SJSA1 (cell line): Measurements from ENCODE around the gene WFIKKN2. TPM values are rescaled to one million over a fixed set of nuclear protein-coding genes. Genes with fewer than 3 reads are reported as not detected.
A peak's percentile ranks its signal among the peaks of the same experiment; 100 is the strongest.
"Not testable (repeated sequence)": the region's sequence is repeated elsewhere in the genome, so short reads cannot be mapped to it uniquely, and the experiment has no call there.

Experiments used
- DNase-seq, 2 experiments: peaks; one replicate each; pipeline ENCODE4 v3.0.0-alpha.2; 2015 to 2020; ENCODE audit warnings: low spot score in 2 of 2, low read depth in 1 of 2
- H3K27ac ChIP-seq: fragments of 250-450 bp; sonication (Bioruptor Pico); 2 replicates; pipeline ENCODE4 v1.5.1; 2020; ENCODE audit warnings: mild to moderate bottlenecking, moderate library complexity
- H3K27me3 ChIP-seq: fragments of 250-450 bp; sonication (Bioruptor Pico); replicated peaks from 2 replicates; pipeline ENCODE4 v1.5.1; 2020; ENCODE audit warnings: mild to moderate bottlenecking, moderate library complexity
- H3K36me3 ChIP-seq: fragments of 250-450 bp; sonication (Bioruptor Pico); 2 replicates; pipeline ENCODE4 v1.5.1; 2020; ENCODE audit warnings: mild to moderate bottlenecking
- H3K4me1 ChIP-seq: fragments of 250-450 bp; sonication (Bioruptor Pico); replicated peaks from 2 replicates; pipeline ENCODE4 v1.6.1; 2021; ENCODE audit warnings: mild to moderate bottlenecking
- H3K4me3 ChIP-seq: fragments of 250-450 bp; sonication (Bioruptor Pico); 2 replicates; pipeline ENCODE4 v1.5.1; 2020; ENCODE audit warnings: mild to moderate bottlenecking
- H3K9me3 ChIP-seq: fragments of 250-450 bp; sonication (Bioruptor Pico); replicated peaks from 2 replicates; pipeline ENCODE4 v1.5.1; 2020; ENCODE audit warnings: mild to moderate bottlenecking
- total RNA-seq: library from RNA; depleted of rRNA; stranded (reverse); fragments of >200 nt; shearing (Covaris generic); gene quantifications from 2 replicates; pipeline ENCODE4 v1.2.3, GENCODE V29; 2014

The WFIKKN2 gene
- total RNA-seq, 1 experiment from 2014 or later: not detected

DNA sequence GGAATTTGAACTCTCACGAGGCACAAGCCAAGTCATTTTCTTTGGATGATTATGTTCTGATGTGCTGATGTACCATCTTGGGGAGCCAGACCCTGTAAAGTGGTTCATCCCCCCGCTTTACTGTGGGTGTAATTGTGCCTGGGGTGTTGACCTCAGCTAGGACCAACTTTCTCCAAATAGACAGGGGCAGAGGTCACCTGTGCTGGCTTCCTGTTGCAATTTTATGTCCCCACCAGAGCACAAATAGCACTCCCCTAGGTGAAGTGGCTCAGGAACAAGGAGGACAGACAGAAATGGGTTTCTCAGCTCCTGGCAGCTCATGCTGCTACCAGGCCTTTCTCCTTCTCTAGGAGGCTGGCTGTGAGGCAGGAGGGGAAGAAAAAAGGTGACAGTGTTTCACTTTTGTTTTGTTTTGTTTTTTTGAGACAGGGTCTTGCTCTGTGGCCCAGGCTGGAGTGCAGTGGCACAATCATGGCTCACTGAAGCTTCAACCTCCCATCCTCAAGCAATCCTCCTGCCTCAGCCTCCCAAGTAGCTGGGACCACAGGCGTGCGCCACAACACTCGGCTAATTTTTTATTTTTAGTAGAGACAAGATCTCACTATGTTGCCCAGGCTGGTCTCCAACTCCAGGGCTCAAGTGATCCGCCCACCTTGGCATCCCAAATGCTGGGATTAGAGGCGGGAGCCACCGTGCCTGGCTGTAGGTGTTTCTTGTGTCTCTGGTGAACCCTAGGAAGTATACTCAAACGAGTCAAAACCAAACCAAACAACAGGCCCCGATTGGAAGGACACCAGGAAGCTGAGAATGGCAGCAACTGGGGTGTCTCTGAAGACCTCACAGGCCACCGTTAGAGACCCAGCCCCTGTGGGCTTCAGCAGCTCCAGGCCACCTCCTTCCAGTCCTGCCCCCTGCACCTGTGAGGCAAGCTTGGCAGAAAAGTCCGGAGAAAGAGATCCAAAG, 32.5 kb upstream of the WFIKKN2 start:
- no peaks in the 10 kb centered on the region for H3K36me3 ChIP-seq
- no peak overlapping the region for H3K4me3 ChIP-seq
- no peak overlapping the region for H3K27ac ChIP-seq
- H3K9me3 ChIP-seq: no peaks in the 10 kb centered on the region
- H3K27me3 ChIP-seq: no peaks in the 10 kb centered on the region
- H3K4me1 ChIP-seq: no peaks in the 10 kb centered on the region
- DNase-seq: no peak

DNA sequence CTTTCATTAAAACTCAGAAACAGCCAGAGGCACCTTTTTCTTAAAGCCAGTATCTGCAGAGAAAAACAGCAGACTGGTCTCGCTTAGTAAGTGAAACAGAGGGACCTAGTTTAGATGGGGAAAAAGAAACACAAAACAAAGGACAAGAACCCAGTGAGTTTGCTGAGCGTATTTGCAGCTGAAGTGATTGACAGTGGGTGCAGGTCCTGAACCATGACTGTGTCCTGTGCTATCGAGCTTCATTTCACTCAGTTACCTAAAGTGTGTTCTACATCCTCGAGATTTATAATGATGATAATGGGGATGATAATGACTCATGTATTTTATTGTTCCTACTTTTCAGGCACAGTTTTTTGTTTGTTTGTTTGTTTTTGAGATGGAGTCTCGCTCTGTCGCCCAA, 31.7 kb upstream of the WFIKKN2 start:
- Histone ChIP-seq H3K36me3 (no peaks in the 10 kb centered on the region), H3K4me3 (no peak overlapping the region), H3K4me1 (no peaks in the 10 kb centered on the region), H3K9me3 (no peaks in the 10 kb centered on the region), H3K27ac (no peak overlapping the region), H3K27me3 (no peaks in the 10 kb centered on the region)
- DNase-seq: no peak

DNA sequence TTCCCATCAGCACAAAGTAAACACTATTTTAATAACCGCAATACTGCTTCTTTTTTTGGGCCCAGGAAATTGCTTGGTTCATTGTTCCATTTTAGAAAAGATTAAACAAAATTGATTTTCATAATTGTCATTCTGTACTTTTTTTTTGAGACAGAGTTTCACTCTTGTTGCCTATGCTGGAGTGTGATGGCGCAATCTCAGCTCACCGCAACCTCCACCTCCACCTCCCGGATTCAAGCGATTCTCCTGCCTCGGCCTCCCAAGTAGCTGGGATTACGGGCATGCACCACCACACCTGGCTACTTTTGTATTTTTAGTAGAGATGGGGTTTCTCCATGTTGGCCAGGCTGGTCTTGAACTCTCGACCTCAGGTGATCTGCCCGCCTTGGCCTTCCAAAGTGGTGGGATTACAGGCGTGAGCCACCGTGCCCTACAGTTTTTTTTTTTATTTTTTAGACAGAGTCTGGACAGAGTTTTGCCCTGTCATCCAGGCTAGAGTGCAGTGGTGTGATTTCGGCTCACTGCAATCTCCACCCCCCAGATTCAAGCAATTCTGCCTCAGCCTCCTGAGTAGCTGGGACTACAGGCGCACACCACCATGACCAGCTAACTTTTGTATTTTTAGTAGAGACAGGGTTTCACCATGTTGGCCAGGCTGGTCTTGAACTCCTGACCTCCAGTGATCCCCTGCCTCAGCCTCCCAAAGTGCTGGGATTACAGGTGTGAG, 30.5 kb upstream of the WFIKKN2 start:
- H3K36me3 ChIP-seq, H3K4me1 ChIP-seq, H3K27ac ChIP-seq, H3K27me3 ChIP-seq, DNase-seq, H3K9me3 ChIP-seq, H3K4me3 ChIP-seq: not testable (repeated sequence)

DNA sequence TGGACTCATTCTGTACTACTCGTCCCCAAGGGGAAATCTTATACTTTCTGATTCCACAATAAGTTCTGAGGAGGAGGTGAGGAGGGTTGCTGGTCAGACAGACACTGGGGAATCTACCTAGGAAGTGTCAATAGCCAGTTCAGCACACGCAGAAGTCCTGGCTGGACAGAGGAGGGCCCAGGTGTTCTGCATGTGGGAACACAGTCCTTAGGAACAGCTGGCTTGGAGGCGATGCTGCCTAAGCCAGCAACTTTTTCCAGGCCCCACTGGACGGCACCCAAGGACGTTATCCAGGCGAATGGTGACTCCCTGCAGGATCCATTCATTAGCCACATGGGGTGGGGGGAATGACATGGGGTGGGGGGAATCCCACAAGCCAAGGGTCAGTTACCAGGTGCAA, 29.9 kb upstream of the WFIKKN2 start:
- no peaks in the 10 kb centered on the region for H3K9me3 ChIP-seq
- no peak for DNase-seq
- H3K36me3 ChIP-seq: no peaks in the 10 kb centered on the region

DNA sequence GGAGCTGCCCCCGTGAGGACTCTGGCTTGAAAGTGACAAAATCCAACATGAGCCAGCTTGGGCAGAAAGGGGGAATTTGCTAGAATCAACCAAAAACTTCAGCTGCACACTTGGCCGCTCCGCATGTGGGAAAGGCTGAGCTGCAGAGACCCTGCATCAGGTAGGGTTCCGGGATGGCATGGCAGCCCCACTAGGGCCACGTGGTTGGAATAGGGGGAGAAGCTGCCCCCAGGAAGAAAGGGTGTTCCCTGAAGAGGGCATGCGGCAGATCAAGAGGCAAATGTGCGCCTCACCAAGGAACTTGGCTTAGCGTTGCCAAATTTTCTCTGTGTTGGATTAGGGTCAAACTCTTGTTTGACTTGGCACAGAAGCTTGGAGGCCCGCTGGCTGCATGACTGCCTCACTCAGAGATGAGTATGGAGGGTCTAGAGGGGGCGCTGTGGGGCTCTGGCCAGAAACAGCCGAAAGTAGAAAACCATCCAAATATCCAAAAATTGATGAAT, 29.2 kb upstream of the WFIKKN2 start:
- Histone ChIP-seq H3K36me3 (no peaks in the 10 kb centered on the region), H3K9me3 (no peaks in the 10 kb centered on the region), H3K27me3 (no peaks in the 10 kb centered on the region), H3K4me3 (no peak overlapping the region), H3K4me1 (no peaks in the 10 kb centered on the region), H3K27ac (no peak overlapping the region)
- no peak for DNase-seq

More for the DNA sequence above, 29.9 kb upstream of the WFIKKN2 start:
- H3K4me1 ChIP-seq: no peaks in the 10 kb centered on the region
- H3K4me3 ChIP-seq: no peak overlapping the region
- H3K27ac ChIP-seq: no peak overlapping the region
- H3K27me3 ChIP-seq: no peaks in the 10 kb centered on the region

DNA sequence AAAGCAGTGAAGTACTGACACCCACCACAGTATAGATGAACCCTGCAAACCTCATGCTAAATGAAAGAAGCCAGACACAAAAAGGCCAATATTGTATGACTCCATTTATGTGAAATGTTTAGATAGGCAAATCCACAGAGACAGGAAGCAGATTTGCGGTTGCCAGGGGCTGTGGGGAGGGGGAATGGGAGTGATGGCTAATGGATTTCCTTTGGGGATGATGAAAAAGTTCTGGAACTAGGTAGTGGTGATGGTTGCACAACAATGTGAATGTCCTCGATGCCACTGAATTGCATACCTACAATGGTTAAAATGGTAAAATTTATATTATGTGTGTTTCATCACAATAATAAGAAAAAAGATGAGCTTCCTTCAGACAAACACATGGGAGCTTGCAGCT, 28.4 kb upstream of the WFIKKN2 start:
- no peak overlapping the region for H3K4me3 ChIP-seq
- H3K27ac ChIP-seq: no peak overlapping the region
- DNase-seq: no peak
- H3K27me3 ChIP-seq: no peaks in the 10 kb centered on the region
- H3K9me3 ChIP-seq: no peaks in the 10 kb centered on the region
- no peaks in the 10 kb centered on the region for H3K4me1 ChIP-seq
- H3K36me3 ChIP-seq: no peaks in the 10 kb centered on the region

DNA sequence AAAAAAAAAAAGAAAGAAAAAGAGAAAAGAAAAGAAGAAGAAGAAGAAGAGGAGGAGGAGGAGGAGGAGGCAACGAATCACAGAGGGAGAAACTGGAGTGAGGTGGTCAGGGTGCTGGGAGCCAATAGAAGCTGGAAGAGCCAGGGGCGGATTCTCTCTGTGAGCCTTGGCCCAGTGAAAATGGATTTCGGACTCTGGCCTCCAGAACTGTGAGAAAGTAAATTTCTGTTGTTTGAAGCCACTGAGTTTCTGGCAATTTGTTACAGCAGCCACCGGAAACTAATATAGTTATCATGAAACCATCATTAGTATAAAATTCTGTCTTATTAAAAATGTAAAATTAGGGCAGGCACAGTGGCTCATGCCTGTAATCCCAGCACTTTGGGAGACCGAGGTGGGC, 27.7 kb upstream of the WFIKKN2 start:
- H3K4me3 ChIP-seq: no peak overlapping the region
- H3K9me3 ChIP-seq: no peaks in the 10 kb centered on the region
- H3K36me3 ChIP-seq: no peaks in the 10 kb centered on the region
- no peaks in the 10 kb centered on the region for H3K4me1 ChIP-seq
- no peak for DNase-seq
- no peaks in the 10 kb centered on the region for H3K27me3 ChIP-seq
- no peak overlapping the region for H3K27ac ChIP-seq

DNA sequence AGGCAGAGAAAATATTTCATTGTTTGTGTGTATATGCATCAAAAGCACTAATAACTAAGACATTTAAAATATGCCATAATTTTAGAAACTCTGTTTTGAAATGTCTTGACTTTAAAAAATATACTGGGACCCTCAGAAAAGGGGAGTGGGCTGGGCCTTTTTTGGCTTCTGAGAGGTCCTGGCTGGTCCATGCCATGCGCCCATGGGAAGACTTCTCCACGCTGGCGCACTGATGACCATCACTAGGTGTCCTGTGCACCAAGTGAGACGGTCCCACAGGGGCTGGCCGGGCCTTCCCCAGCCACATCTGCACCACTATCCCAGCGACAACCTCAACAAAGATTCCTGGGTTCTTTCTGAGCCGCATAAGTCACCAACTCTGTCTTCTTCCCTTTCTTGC, 27.0 kb upstream of the WFIKKN2 start:
- no peaks in the 10 kb centered on the region for H3K4me1 ChIP-seq
- H3K9me3 ChIP-seq: no peaks in the 10 kb centered on the region
- H3K36me3 ChIP-seq: no peaks in the 10 kb centered on the region
- no peaks in the 10 kb centered on the region for H3K27me3 ChIP-seq
- no peak overlapping the region for H3K4me3 ChIP-seq
- H3K27ac ChIP-seq: no peak overlapping the region
- no peak for DNase-seq

DNA sequence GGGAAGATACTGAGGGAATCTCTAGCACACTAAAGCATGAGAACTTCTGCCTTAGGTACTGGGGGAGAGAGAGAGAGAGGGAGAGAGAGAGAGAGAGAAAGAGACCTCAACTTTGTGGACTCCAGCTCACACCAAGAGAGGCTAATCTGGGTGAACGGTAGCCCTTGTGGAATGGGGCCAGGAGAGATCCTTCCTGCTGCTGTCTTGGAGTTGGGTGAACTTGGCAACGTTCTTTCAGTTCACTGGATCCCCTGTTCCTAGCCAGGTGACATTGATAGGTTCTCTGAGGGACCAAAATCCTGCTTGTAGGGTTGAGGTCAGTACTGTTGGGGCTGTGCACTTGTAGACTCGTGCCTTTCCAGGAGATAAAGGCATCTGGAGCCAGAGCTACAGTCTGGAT, 26.5 kb upstream of the WFIKKN2 start:
- H3K27me3 ChIP-seq: no peaks in the 10 kb centered on the region
- H3K4me1 ChIP-seq: no peaks in the 10 kb centered on the region
- no peaks in the 10 kb centered on the region for H3K36me3 ChIP-seq
- no peak overlapping the region for H3K4me3 ChIP-seq
- H3K27ac ChIP-seq: no peak overlapping the region
- no peak for DNase-seq
- no peaks in the 10 kb centered on the region for H3K9me3 ChIP-seq

DNA sequence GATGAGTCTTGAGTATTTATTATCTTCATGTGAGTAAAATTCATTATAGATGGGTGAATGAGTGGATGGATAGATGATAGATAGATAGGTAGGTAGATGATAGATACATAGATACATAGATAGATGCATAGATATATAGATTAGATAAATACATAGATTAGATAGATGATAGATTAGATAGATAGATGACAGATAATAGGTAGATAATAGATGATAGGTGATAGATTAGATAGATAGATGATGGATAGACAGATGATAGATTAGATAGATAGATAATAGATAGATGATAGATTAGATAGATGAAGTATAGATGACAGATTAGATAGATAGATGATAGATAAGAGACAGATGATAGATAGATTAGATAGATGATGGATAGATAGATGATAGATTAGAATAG, 21.8 kb upstream of the WFIKKN2 start:
- Histone ChIP-seq H3K9me3 (no peaks in the 10 kb centered on the region), H3K4me3 (no peak overlapping the region), H3K27ac (no peak overlapping the region), H3K27me3 (no peaks in the 10 kb centered on the region), H3K4me1 (peaks cover 12% of the 10 kb centered on the region), H3K36me3 (no peaks in the 10 kb centered on the region)
- no peak for DNase-seq

DNA sequence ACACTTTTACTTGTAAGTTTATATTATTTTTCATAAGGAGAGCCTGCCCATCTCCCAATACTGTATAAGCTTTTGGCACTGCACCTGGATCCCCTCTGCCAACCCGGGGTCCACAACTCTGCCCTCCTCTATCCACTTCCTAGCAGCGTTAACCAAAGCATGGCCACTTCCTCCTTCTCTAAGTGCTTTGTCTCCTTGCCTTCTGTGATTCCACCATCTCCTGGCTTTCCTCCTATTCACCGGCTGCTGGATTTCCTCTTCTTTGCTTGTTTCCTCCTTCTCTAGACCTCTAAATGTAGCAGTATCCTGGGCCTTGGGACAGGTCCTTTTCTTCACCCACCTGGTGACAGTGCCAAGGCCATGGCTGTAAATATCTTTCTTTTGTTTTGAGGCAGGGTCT, 20.0 kb upstream of the WFIKKN2 start:
- no peaks in the 10 kb centered on the region for H3K9me3 ChIP-seq

DNA sequence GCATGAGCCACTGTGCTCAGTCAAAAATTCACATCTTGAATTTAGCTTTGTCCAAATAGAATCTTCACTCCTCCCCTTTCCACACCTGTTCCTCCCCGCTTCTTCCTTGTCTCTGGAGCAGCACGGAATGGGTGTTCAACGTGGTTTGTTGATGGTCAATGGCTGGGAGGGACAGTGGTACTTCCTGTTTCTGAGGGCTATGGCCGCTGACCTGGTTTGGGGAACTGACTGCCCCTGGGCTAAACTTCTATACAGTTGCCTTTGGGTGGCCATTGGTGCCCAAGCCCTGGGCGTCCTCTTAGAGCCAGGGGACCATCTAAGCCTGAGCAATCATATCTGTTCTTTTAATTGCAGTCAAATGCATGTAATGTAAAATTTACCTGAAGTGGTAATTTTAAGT, 19.1 kb upstream of the WFIKKN2 start:
- Histone ChIP-seq H3K27ac (no peak overlapping the region), H3K9me3 (no peaks in the 10 kb centered on the region), H3K36me3 (no peaks in the 10 kb centered on the region), H3K4me1 (peaks cover 12% of the 10 kb centered on the region), H3K27me3 (no peaks in the 10 kb centered on the region), H3K4me3 (no peak overlapping the region)
- no peak for DNase-seq

More for the DNA sequence above, 20.0 kb upstream of the WFIKKN2 start:
- Histone ChIP-seq H3K27ac (no peak overlapping the region), H3K27me3 (no peaks in the 10 kb centered on the region), H3K4me1 (peaks cover 12% of the 10 kb centered on the region), H3K36me3 (no peaks in the 10 kb centered on the region), H3K4me3 (no peak overlapping the region)
- no peak for DNase-seq

DNA sequence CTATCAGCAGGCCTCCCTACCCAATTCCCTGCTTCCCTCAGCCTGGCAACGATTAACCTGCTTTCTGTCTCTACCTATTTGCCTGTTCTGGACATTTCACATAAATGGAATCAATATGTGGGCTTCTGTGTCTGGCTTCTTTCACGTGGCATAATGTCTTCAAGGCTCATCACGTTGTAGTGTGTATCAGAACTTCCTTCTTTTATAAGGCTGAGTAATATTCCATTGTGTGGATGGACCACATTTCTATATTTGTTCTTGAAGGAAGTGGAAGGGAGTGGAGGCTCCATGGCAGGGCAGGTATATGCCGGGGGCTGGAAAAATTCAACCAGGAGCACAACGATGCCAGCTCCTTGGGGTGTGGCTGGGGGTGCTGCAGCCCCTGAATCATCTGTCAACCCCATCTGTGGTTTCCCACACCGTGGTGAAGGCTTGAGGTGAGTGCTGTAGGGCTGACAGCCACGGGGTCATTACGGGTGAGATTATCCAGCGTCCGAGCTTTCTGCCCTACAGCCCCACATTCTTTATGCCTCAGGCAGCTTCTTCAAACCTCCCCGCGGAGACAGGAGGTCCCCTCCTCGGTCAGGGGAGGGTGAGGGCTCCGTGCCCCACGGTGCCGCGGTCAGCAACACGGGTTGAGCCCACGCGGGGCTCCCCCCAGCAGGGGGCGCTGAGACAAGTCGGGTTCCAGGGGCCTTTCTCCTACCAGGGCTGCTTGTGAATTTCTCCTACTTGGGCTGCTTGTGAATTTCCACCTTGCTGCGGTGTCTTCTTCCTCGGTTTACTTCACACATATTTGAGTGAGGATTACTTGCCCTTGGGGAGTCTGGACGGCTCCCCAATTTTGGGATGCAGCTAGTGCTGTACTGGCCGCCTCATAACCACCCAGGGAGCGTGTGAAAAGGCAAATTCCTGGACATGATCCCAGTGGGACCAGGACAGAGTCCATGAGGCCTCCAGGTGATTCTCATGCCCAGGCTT, 18.3 kb upstream of the WFIKKN2 start:
- DNase-seq: peak in 1 of 2 experiments; percentile 36
- H3K9me3 ChIP-seq: no peaks in the 10 kb centered on the region
- peaks cover 12% of the 10 kb centered on the region for H3K4me1 ChIP-seq
- no peak overlapping the region for H3K4me3 ChIP-seq
- no peaks in the 10 kb centered on the region for H3K27me3 ChIP-seq
- H3K27ac ChIP-seq: no peak overlapping the region
- H3K36me3 ChIP-seq: no peaks in the 10 kb centered on the region
